Sigmoid colon (tissue), 7 donors: ENCODE results near the gene ALPP. TPM values are rescaled to one million over a fixed set of nuclear protein-coding genes. Genes with fewer than 3 reads are reported as not detected.

ENCODE experiments used
- DNase-seq: peaks from one replicate; pipeline ENCODE4 v3.0.0-alpha.2; 2019
- H3K27ac ChIP-seq, 4 donors: fragments of 200-600 bp; sonication (generic); one replicate each; pipeline ENCODE4 v1.5.1; 2016 to 2019; ENCODE audit warnings: mild to moderate bottlenecking in 1 of 4
- H3K27me3 ChIP-seq, 3 donors: fragments of 200-600 bp; sonication (generic); one replicate each; pipeline ENCODE4 v1.5.1; 2019; ENCODE audit warnings: mild to moderate bottlenecking in 1 of 3
- H3K36me3 ChIP-seq, 4 donors: fragments of 200-600 bp; sonication (generic); one replicate each; pipeline ENCODE4 v1.5.1; 2016 to 2019
- H3K4me1 ChIP-seq, 4 donors: fragments of 200-600 bp; sonication (generic); one replicate each; pipeline ENCODE4 v1.5.1; 2017 to 2019
- H3K4me3 ChIP-seq, 4 donors: fragments of 200-600 bp; sonication (generic); one replicate each; pipeline ENCODE4 v1.5.1; 2017 to 2019; ENCODE audit warnings: mild to moderate bottlenecking in 2 of 4, moderate library complexity in 1 of 4
- H3K9me3 ChIP-seq, 4 donors: fragments of 200-600 bp in 3 of 4; sonication (generic) in 3 of 4; one replicate each; pipeline versions ENCODE4 v1.5.1 to v1.6.1; 2013 to 2019
- EP300 ChIP-seq, 4 donors: sonication (generic); formaldehyde crosslinking; IDR thresholded peaks; one replicate each; pipeline ENCODE4 v1.6.1; 2017; ENCODE audit warnings: antibody characterized with exemption in 4 of 4
- POLR2A ChIP-seq, 2 donors: fragments of 450-650 bp; IDR thresholded peaks; one replicate each; pipeline ENCODE4 v1.6.1; 2016; ENCODE audit warnings: antibody characterized with exemption in 2 of 2, mild to moderate bottlenecking in 2 of 2, moderate library complexity in 2 of 2
- POLR2AphosphoS5 ChIP-seq, 4 donors: sonication (generic); formaldehyde crosslinking; IDR thresholded peaks; one replicate each; pipeline ENCODE4 v1.6.1; 2017; ENCODE audit warnings: antibody characterized with exemption in 4 of 4
- WGBS, 2 donors: extraction: QIAGEN DNeasy Blood & Tissue Kit; methylation state at CpG; one replicate each; pipeline ENCODE4 v1.1.7; 2013; 5-methylcytosine and 5-hydroxymethylcytosine counted together
- intact Hi-C: fragments of 100-400 bp; cut with DNase I; formaldehyde crosslinking; loops from one replicate; pipeline ENCODE4 v1.15.1; 2023
- polyA plus RNA-seq, 3 donors: library from polyadenylated mRNA; stranded (reverse); fragments of 200-250 nt; gene quantifications; one replicate each; pipeline ENCODE4 v1.2.3, GENCODE V29; 2013
- total RNA-seq, 4 donors: library from RNA; depleted of rRNA; stranded (reverse); fragments of >200 nt; gene quantifications; one replicate each; pipeline ENCODE4 v1.1.0, GENCODE V29; 2016
- TF ChIP-seq, protein P1 (sequence below), 4 experiments: fragments of 450-650 bp in 3 of 4; fragments of 200-600 bp in 1 of 4; IDR thresholded peaks; one replicate each; pipeline ENCODE4 v1.5.1; 2016 to 2019; ENCODE audit warnings: antibody characterized with exemption in 4 of 4, mild to moderate bottlenecking in 3 of 4, moderate library complexity in 2 of 4
- donor health status: healthy with polysubstance abuse.
- donor health status: Bipolar disorder and iron deficiency.
- donor health status: healthy.

Gene ALPP
- total and polyA plus RNA-seq, 7 donors: 0.03 TPM; not detected in 6

DNA sequence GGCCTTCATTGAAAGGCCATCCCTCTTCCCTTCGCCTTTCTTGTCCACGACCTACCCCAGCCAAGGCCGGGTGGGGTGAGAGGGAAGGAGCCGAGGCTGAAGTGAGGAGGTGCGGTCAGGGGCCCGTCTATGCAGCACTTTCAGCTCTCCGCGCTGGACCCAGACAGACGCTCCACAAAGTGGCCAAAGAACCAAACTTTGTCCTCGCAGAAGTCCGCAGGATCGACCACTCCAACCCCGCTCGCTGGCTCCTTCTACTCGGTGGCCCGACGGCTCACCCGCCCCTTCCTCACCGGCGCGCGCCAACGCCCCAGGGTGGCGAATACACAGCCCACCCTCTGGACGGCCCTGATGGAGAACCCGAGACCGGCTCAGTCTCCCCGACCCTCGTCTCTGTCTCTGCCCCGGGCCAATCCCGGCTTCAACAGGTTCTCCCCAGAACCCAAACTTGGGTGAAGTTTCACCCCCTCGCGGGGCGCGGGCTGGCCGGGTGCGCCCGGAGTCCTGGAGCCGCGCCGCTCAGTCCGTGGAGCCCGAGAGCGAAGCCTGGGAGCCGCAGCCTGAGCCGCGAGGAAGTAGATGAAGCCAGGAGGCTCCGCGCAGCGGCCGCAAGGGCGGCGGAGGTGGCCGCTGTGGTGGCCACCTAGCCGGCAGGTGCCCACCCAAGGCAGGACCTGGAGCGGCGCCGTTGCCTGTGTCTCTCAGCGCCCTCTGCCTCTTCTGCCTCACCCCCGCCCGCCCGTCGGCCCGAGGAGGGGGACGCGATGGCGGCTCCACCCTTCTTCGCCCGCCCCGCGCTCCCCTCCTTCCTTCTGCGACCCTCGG lies 26.7 kb upstream of the ALPP start:
- Histone ChIP-seq H3K27ac (no peak overlapping the region), H3K4me3 (no peak overlapping the region), H3K36me3 (no peaks in the 10 kb centered on the region), H3K9me3 (peaks cover 0 to 2% (median 0%) of the 10 kb centered on the region in 4 donors), H3K27me3 (peaks cover 29 to 58% (median 53%) of the 10 kb centered on the region in 3 donors), H3K4me1 (peaks cover 0 to 19% (median 16%) of the 10 kb centered on the region in 4 donors)
- WGBS, 2 donors: 30 to 36% methylated on average over 73 of the region's 73 CpGs
- intact Hi-C loops: no loop called here
- peak; percentile 50 for DNase-seq
- TF ChIP-seq, protein P1, sequence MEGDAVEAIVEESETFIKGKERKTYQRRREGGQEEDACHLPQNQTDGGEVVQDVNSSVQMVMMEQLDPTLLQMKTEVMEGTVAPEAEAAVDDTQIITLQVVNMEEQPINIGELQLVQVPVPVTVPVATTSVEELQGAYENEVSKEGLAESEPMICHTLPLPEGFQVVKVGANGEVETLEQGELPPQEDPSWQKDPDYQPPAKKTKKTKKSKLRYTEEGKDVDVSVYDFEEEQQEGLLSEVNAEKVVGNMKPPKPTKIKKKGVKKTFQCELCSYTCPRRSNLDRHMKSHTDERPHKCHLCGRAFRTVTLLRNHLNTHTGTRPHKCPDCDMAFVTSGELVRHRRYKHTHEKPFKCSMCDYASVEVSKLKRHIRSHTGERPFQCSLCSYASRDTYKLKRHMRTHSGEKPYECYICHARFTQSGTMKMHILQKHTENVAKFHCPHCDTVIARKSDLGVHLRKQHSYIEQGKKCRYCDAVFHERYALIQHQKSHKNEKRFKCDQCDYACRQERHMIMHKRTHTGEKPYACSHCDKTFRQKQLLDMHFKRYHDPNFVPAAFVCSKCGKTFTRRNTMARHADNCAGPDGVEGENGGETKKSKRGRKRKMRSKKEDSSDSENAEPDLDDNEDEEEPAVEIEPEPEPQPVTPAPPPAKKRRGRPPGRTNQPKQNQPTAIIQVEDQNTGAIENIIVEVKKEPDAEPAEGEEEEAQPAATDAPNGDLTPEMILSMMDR (IDR thresholded peaks at IDR 0.05): no peak
- TF ChIP-seq POLR2AphosphoS5 (IDR thresholded peaks at IDR 0.05): no peak
- TF ChIP-seq EP300 (IDR thresholded peaks at IDR 0.05): no peak
- TF ChIP-seq POLR2A (IDR thresholded peaks at IDR 0.05): no peak

DNA sequence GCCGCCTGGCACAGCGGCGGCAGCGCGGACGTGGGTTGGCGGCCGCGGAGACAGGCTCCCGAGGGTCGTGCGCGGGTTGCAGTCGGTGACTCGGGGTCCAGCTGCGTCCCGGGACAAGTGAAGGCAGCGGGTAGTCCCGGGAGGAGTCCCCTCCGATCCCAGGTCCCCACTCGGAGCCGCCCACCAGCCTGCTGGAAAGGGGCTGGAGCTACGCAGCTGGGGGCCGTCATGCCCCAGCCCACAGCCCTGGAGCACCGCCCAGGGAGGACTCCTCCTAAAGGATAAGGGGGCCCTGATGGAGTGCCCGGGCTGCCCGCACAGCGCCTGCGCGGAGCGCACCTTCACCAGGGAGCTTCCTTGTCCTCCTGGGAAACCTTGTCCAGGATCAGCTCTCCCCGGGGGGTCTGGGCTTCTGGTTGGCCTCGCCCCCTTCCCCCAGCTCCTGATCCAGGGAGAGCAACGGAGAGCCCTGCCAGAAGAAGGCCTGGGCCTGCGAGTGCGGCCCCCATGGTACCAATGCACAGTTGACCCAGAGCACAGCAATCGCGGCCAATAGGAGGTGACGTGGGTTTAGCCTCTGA lies 25.9 kb upstream of the ALPP start:
- no peaks in the 10 kb centered on the region for H3K36me3 ChIP-seq
- H3K27me3 ChIP-seq: peaks cover 29 to 58% (median 53%) of the 10 kb centered on the region in 3 donors
- H3K27ac ChIP-seq: no peak overlapping the region
- H3K4me3 ChIP-seq: no peak overlapping the region
- peaks cover 0 to 19% (median 16%) of the 10 kb centered on the region in 4 donors for H3K4me1 ChIP-seq
- no peaks in the 10 kb centered on the region for H3K9me3 ChIP-seq
- intact Hi-C loops: no loop called here
- WGBS, 2 donors: 54 to 57% methylated on average over 39 of the region's 39 CpGs
- TF ChIP-seq, protein P1 (IDR thresholded peaks at IDR 0.05): no peak
- no peak for TF ChIP-seq EP300 (IDR thresholded peaks at IDR 0.05)
- no peak for TF ChIP-seq POLR2AphosphoS5 (IDR thresholded peaks at IDR 0.05)
- DNase-seq: peak; percentile 58

DNA sequence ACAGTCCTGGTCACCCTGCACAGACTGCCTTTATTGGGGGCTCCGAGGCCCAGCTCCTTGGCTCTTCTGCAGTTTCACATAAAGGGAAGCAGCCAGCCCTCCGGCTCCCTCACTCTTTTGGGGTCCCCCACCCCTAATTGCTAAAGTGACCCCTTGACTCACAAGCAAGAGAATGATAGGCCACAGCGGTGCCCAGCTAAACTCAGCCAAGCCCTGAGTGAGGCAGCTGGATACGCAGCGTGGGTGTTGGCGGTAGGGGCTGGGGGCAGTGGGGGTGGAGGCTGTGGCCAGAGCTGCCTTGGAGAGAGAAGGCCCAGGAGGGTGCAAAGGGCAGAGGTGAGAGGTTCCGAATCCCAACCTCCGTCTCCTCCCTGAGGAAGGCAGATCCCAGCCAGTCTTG lies 25.5 kb upstream of the ALPP start:
- TF ChIP-seq POLR2A (IDR thresholded peaks at IDR 0.05) (no peak), EP300 (IDR thresholded peaks at IDR 0.05) (no peak), POLR2AphosphoS5 (IDR thresholded peaks at IDR 0.05) (no peak)
- TF ChIP-seq, protein P1 (IDR thresholded peaks at IDR 0.05): no peak
- intact Hi-C loops: no loop called here
- 86 to 92% methylated on average over 8 of the region's 8 CpGs for WGBS, 2 donors
- Histone ChIP-seq H3K4me1 (peaks cover 0 to 19% (median 16%) of the 10 kb centered on the region in 4 donors), H3K27ac (no peak overlapping the region), H3K36me3 (no peaks in the 10 kb centered on the region), H3K27me3 (peaks cover 29 to 58% (median 53%) of the 10 kb centered on the region in 3 donors), H3K4me3 (no peak overlapping the region), H3K9me3 (no peaks in the 10 kb centered on the region)
- DNase-seq: peak; percentile 34

DNA sequence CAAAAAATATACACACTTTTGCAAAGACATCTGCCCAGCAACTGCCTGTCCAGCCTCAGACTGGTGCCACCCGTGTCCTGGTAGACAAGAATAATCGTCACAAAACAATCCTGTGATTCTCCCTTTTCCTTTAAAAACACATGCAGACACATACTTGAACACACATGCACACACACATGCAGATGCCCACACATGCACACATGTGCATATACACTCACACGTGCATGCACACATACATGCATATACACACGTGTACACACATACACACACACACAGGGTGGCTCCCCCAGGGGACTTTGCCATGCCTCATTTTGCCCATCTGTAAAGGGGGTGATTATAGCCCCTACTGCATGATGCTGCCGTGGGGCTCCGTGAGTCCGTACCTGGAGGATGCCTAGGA lies 24.9 kb upstream of the ALPP start:
- Histone ChIP-seq H3K36me3 (no peaks in the 10 kb centered on the region), H3K4me1 (peaks cover 0 to 19% (median 16%) of the 10 kb centered on the region in 4 donors), H3K27ac (no peak overlapping the region), H3K9me3 (no peaks in the 10 kb centered on the region), H3K27me3 (peaks cover 29 to 58% (median 53%) of the 10 kb centered on the region in 3 donors), H3K4me3 (no peak overlapping the region)
- DNase-seq: peak; percentile 35
- TF ChIP-seq, protein P1 (IDR thresholded peaks at IDR 0.05): no peak
- no peak for TF ChIP-seq POLR2A (IDR thresholded peaks at IDR 0.05)
- no peak for TF ChIP-seq POLR2AphosphoS5 (IDR thresholded peaks at IDR 0.05)
- no peak for TF ChIP-seq EP300 (IDR thresholded peaks at IDR 0.05)
- intact Hi-C loops: no loop called here
- WGBS, 2 donors: 81 to 82% methylated on average over 7 of the region's 7 CpGs
